H1 (cell line): ENCODE data around the gene TCAP.

Experiments
- BCL11A ChIP-seq, 2 experiments: IDR thresholded peaks; one replicate each; pipeline ENCODE4 v1.6.1; 2011; ENCODE audit warnings: low read depth in 2 of 2, low read length in 2 of 2, mild to moderate bottlenecking in 2 of 2
- CBX5 ChIP-seq: fragments of 300-800, 300-1000 bp; sonication (generic); IDR thresholded peaks from 2 replicates; pipeline ENCODE4 v1.7.1; 2016; ENCODE audit warnings: antibody characterized with exemption, low read length, low read depth
- CTCF ChIP-seq, 3 experiments: IDR thresholded peaks; 1 replicate in 2 of 3; 2 replicates in 1 of 3; pipeline versions ENCODE4 v1.5.1 to v1.6.1; 2011; ENCODE audit warnings: low read length in 3 of 3, mild to moderate bottlenecking in 3 of 3, inconsistent platforms in 2 of 3, low read depth in 1 of 3, moderate library complexity in 1 of 3; ENCODE audit not compliant: insufficient read depth in 1 of 3; ENCODE audit errors: control extremely low read depth in 1 of 3
- GABPA ChIP-seq: IDR thresholded peaks from 2 replicates; pipeline ENCODE4 v1.6.1; 2011; ENCODE audit warnings: mild to moderate bottlenecking, low read length, moderate library complexity, borderline replicate concordance; ENCODE audit not compliant: insufficient read depth
- HDAC2 ChIP-seq, 2 experiments: fragments of 300-600 bp in 1 of 2; sonication (generic) in 1 of 2; IDR thresholded peaks; 2 replicates each; pipeline ENCODE4 v1.6.1; 2011 to 2012; ENCODE audit warnings: low read depth in 2 of 2, low read length in 2 of 2, mild to moderate bottlenecking in 2 of 2, moderate library complexity in 2 of 2, borderline replicate concordance in 1 of 2, inconsistent platforms in 1 of 2
- HDAC6 ChIP-seq: IDR thresholded peaks from one replicate; pipeline ENCODE4 v1.7.1; 2012; ENCODE audit warnings: low read depth, mild to moderate bottlenecking, inconsistent platforms, low read length, moderate library complexity
- MAFK ChIP-seq: IDR thresholded peaks from 2 replicates; pipeline ENCODE4 v1.6.1; 2012; ENCODE audit warnings: low read depth, mild to moderate bottlenecking, improper control_type of control experiment, low read length
- POLR2AphosphoS5 ChIP-seq: IDR thresholded peaks from 2 replicates; pipeline ENCODE4 v1.6.1; 2011; ENCODE audit warnings: low read depth, low read length
- SAP30 ChIP-seq: fragments of 300-600 bp; sonication (generic); IDR thresholded peaks from 2 replicates; pipeline ENCODE4 v1.7.1; 2012; ENCODE audit warnings: low read length, moderate library complexity, mild to moderate bottlenecking, inconsistent platforms; ENCODE audit not compliant: insufficient read depth, insufficient replicate concordance
- SRF ChIP-seq: IDR thresholded peaks from 2 replicates; pipeline ENCODE4 v1.6.1; 2011; ENCODE audit warnings: mild to moderate bottlenecking, low read depth, low read length, moderate library complexity
- TAF1 ChIP-seq: IDR thresholded peaks from 2 replicates; pipeline ENCODE4 v1.6.1; 2011; ENCODE audit warnings: mild to moderate bottlenecking, low read depth, low read length
- USF2 ChIP-seq: IDR thresholded peaks from 2 replicates; pipeline ENCODE4 v1.6.1; 2011; ENCODE audit warnings: low read length, improper control_type of control experiment
- ZNF274 ChIP-seq: IDR thresholded peaks from 2 replicates; pipeline ENCODE4 v1.7.0; 2012; ENCODE audit warnings: low read length, borderline replicate concordance; ENCODE audit errors: extremely low read depth

GRCh38 chr17:39619786-39620101 lies 45.4 kb upstream of the TCAP start:
- TF ChIP-seq GABPA (no peak), TAF1 (no peak), CTCF (IDR thresholded peaks at IDR 0.05; ENCODE audit: control extremely low read depth in 1 of 3, insufficient read depth in 1 of 3, low read depth in 1 of 3, low read length in 3 of 3) (no peak), POLR2AphosphoS5 (no peak), BCL11A (IDR thresholded peaks at IDR 0.05; ENCODE audit: low read depth in 2 of 2, low read length in 2 of 2) (no peak), SRF (no peak), HDAC6 (no peak), MAFK (no peak), HDAC2 (IDR thresholded peaks at IDR 0.05; ENCODE audit: borderline replicate concordance in 1 of 2, low read depth in 2 of 2, low read length in 2 of 2) (no peak), CBX5 (no peak), USF2 (no peak), SAP30 (no peak), ZNF274 (no peak)
